ENCODE measurements around the gene CCNJ. TPM values are rescaled to one million over a fixed set of nuclear protein-coding genes. Genes with fewer than 3 reads are reported as not detected.
"Not testable (repeated sequence)": the region's sequence is repeated elsewhere in the genome, so short reads cannot be mapped to it uniquely, and the experiment has no call there.

The CCNJ gene
- total and polyA plus RNA-seq, 2 donors (not counting 1 experiment from before 2014, with no cell fraction given), result 2.8 to 8.9 TPM

- TF ChIP-seq CTCF (IDR thresholded peaks at IDR 0.05), result no peak
- TF ChIP-seq EZH2 (IDR thresholded peaks at IDR 0.05; ENCODE audit: borderline replicate concordance, insufficient read depth, low read depth, low read length, poor library complexity, severe bottlenecking), result no peak
- intact Hi-C loops (cut with micrococcal nuclease), result loop anchor here (10.0 kb wide), 1 partner anchor 248 kb away; no protein-coding TSS in a partner anchor
- Histone ChIP-seq H3K27ac (ENCODE audit: low read length in 2 of 2) (no peak overlapping the region), H3K9ac (ENCODE audit: low read length) (no peak overlapping the region), H3K4me3 (ENCODE audit: control extremely low read depth in 1 of 5, extremely low read depth in 1 of 5, insufficient read depth in 1 of 5, low read depth in 2 of 5, low read length in 4 of 5) (no peak overlapping the region), H2AFZ (ENCODE audit: insufficient read depth, low read depth, low read length, poor library complexity, severe bottlenecking) (no peak overlapping the region), H4K20me1 (ENCODE audit: control insufficient read depth, insufficient read depth, low read length, poor library complexity, severe bottlenecking) (peaks cover 5% of the 10 kb centered on the region), H3K4me2 (replicated peaks; ENCODE audit: low read depth, low read length, poor library complexity, severe bottlenecking) (no peak overlapping the region), H3K79me2 (ENCODE audit: control insufficient read depth, insufficient read depth, low read length) (peaks cover 57% of the 10 kb centered on the region), H3K9me3 (ENCODE audit: control extremely low read depth in 1 of 3, control insufficient read depth in 2 of 3, insufficient read depth in 1 of 3, low read length in 2 of 3) (no peaks in the 10 kb centered on the region), H3K27me3 (replicated peaks in 1 of 4; ENCODE audit: control extremely low read depth in 1 of 4, control insufficient read depth in 3 of 4, insufficient read depth in 4 of 4, low read length in 3 of 4) (no peaks in the 10 kb centered on the region), H3K4me1 (ENCODE audit: control insufficient read depth in 2 of 2, insufficient read depth in 2 of 2, low read length in 2 of 2) (peaks cover 14 to 18% of the 10 kb centered on the region in 2 donors), H3K36me3 (replicated peaks in 1 of 2; ENCODE audit: control extremely low read depth in 1 of 2, control insufficient read depth in 1 of 2, extremely low read depth in 1 of 2, insufficient read depth in 2 of 2, low read length in 1 of 2) (peaks cover 0 to 2% of the 10 kb centered on the region in 2 experiments)
- no peak for DNase-seq
- Mint-ChIP-seq H3K9me3 (ENCODE audit: insufficient read depth) (no peaks in the 10 kb centered on the region), H3K4me1 (peaks cover 50% of the 10 kb centered on the region), H3K4me3 (no peak overlapping the region), H3K27ac (no peak overlapping the region), H3K27me3 (no peaks in the 10 kb centered on the region)
- POLR2A ChIA-PET, result interaction anchor here (1.6 kb wide), 1 partner anchor 83 kb away, joined by 3 read pairs; the partner anchor contains the start of gene ZNF518A
- CTCF ChIA-PET, result interaction anchor here (0.9 kb wide), 1 partner anchor 247 kb away, joined by 3 read pairs; no protein-coding TSS in a partner anchor
- WGBS (ENCODE audit: insufficient coverage), result 100% methylated on average over 1 of the region's 4 CpGs
- no peak for ATAC-seq (ENCODE audit: low read depth)
Observed at GRCh38 chr10:96047004-96047649, 3.7 kb downstream of the CCNJ start.

- peaks cover 45% of the 10 kb centered on the region for H3K4me1 Mint-ChIP-seq
- ATAC-seq (ENCODE audit: low read depth); H3K27me3 ChIP-seq (replicated peaks in 1 of 4; ENCODE audit: control extremely low read depth in 1 of 4, control insufficient read depth in 3 of 4, insufficient read depth in 4 of 4, low read length in 3 of 4); H3K9ac ChIP-seq (ENCODE audit: low read length); H3K9me3 ChIP-seq (ENCODE audit: control extremely low read depth in 1 of 3, control insufficient read depth in 2 of 3, insufficient read depth in 1 of 3, low read length in 2 of 3); H3K27ac ChIP-seq (ENCODE audit: low read length in 2 of 2); H4K20me1 ChIP-seq (ENCODE audit: control insufficient read depth, insufficient read depth, low read length, poor library complexity, severe bottlenecking); H3K36me3 ChIP-seq (replicated peaks in 1 of 2; ENCODE audit: control extremely low read depth in 1 of 2, control insufficient read depth in 1 of 2, extremely low read depth in 1 of 2, insufficient read depth in 2 of 2, low read length in 1 of 2); DNase-seq; H3K4me2 ChIP-seq (replicated peaks; ENCODE audit: low read depth, low read length, poor library complexity, severe bottlenecking); H3K27ac Mint-ChIP-seq; H3K4me3 Mint-ChIP-seq; H3K9me3 Mint-ChIP-seq (ENCODE audit: insufficient read depth); H2AFZ ChIP-seq (ENCODE audit: insufficient read depth, low read depth, low read length, poor library complexity, severe bottlenecking); H3K4me3 ChIP-seq (ENCODE audit: control extremely low read depth in 1 of 5, extremely low read depth in 1 of 5, insufficient read depth in 1 of 5, low read depth in 2 of 5, low read length in 4 of 5); H3K27me3 Mint-ChIP-seq: not testable (repeated sequence)
- intact Hi-C loops (cut with micrococcal nuclease), result loop anchor here (10.0 kb wide), 1 partner anchor 247 kb away; no protein-coding TSS in a partner anchor
- WGBS (ENCODE audit: insufficient coverage), result no CpG with 5 or more reads among the region's 3 CpGs
- Histone ChIP-seq H3K4me1 (ENCODE audit: control insufficient read depth in 2 of 2, insufficient read depth in 2 of 2, low read length in 2 of 2) (peaks cover 10 to 14% of the 10 kb centered on the region in 2 donors), H3K79me2 (ENCODE audit: control insufficient read depth, insufficient read depth, low read length) (peaks cover 58% of the 10 kb centered on the region)
- CTCF ChIA-PET, result interaction anchor here (0.9 kb wide), 1 partner anchor 246 kb away, joined by 3 read pairs; no protein-coding TSS in a partner anchor
- POLR2A ChIA-PET, result interaction anchor here (0.7 to 1.6 kb wide), 2 partner anchors 80 to 82 kb away, joined by 3 to 8 read pairs; partner anchors contain the start of gene ZNF518A
Observed at GRCh38 chr10:96047925-96048324, 4.5 kb downstream of the CCNJ start.

All from B cell (primary cell).